ENCODE data around the gene LGALS9. TPM values are rescaled to one million over a fixed set of nuclear protein-coding genes. Genes with fewer than 3 reads are reported as not detected.
"Not testable (repeated sequence)": the region's sequence is repeated elsewhere in the genome, so short reads cannot be mapped to it uniquely, and the experiment has no call there.

The LGALS9 gene
- total and polyA plus RNA-seq, 4 donors, result 19.8 to 228 (median 116) TPM

GRCh38 chr17:27665549-27665948 is 34.6 kb downstream of the LGALS9 start:
- no peaks in the 10 kb centered on the region for H3K4me1 ChIP-seq (ENCODE audit: control insufficient read depth in 5 of 5, insufficient read depth in 5 of 5, low read length in 5 of 5)
- no peaks in the 10 kb centered on the region for H3K9me3 ChIP-seq (ENCODE audit: control insufficient read depth in 4 of 4, insufficient read depth in 3 of 4, low read length in 3 of 4)
- ATAC-seq (ENCODE audit: insufficient read depth, low FRiP score), result no peak
- no peak overlapping the region for H3K27ac ChIP-seq (ENCODE audit: low read depth in 1 of 2, low read length in 1 of 2)
- no peak for DNase-seq
- WGBS, 2 donors, result 87 to 92% methylated on average over 4 of the region's 4 CpGs
- TF ChIP-seq CTCF (IDR thresholded peaks at IDR 0.05; ENCODE audit: control extremely low read depth, extremely low read depth), result no peak
- no peaks in the 10 kb centered on the region for H3K36me3 ChIP-seq (ENCODE audit: control insufficient read depth in 4 of 4, insufficient read depth in 4 of 4, low read length in 4 of 4)
- no peak overlapping the region for H3K9ac ChIP-seq (ENCODE audit: insufficient read depth in 1 of 2, low read length in 2 of 2)
- H3K4me3 ChIP-seq, result no peak overlapping the region
- H3K27me3 ChIP-seq (ENCODE audit: control insufficient read depth in 3 of 3, insufficient read depth in 3 of 3, low read length in 2 of 3), result no peaks in the 10 kb centered on the region

GRCh38 chr17:27666270-27666669 is 35.3 kb downstream of the LGALS9 start:
- H3K27me3 ChIP-seq (ENCODE audit: control insufficient read depth in 3 of 3, insufficient read depth in 3 of 3, low read length in 2 of 3); H3K4me3 ChIP-seq; ATAC-seq (ENCODE audit: insufficient read depth, low FRiP score); H3K9me3 ChIP-seq (ENCODE audit: control insufficient read depth in 4 of 4, insufficient read depth in 3 of 4, low read length in 3 of 4); H3K27ac ChIP-seq (ENCODE audit: low read depth in 1 of 2, low read length in 1 of 2); DNase-seq; H3K36me3 ChIP-seq (ENCODE audit: control insufficient read depth in 4 of 4, insufficient read depth in 4 of 4, low read length in 4 of 4); H3K4me1 ChIP-seq (ENCODE audit: control insufficient read depth in 5 of 5, insufficient read depth in 5 of 5, low read length in 5 of 5); H3K9ac ChIP-seq (ENCODE audit: insufficient read depth in 1 of 2, low read length in 2 of 2): not testable (repeated sequence)
- 83 to 85% methylated on average over 6 of the region's 6 CpGs for WGBS, 2 donors

- Histone ChIP-seq H3K9me3 (ENCODE audit: control insufficient read depth in 4 of 4, insufficient read depth in 3 of 4, low read length in 3 of 4) (no peaks in the 10 kb centered on the region), H3K36me3 (ENCODE audit: control insufficient read depth in 4 of 4, insufficient read depth in 4 of 4, low read length in 4 of 4) (no peaks in the 10 kb centered on the region), H3K4me1 (ENCODE audit: control insufficient read depth in 5 of 5, insufficient read depth in 5 of 5, low read length in 5 of 5) (no peaks in the 10 kb centered on the region), H3K27ac (ENCODE audit: low read depth in 1 of 2, low read length in 1 of 2) (no peak overlapping the region), H3K9ac (ENCODE audit: insufficient read depth in 1 of 2, low read length in 2 of 2) (no peak overlapping the region), H3K27me3 (ENCODE audit: control insufficient read depth in 3 of 3, insufficient read depth in 3 of 3, low read length in 2 of 3) (no peaks in the 10 kb centered on the region), H3K4me3 (no peak overlapping the region)
- DNase-seq (no peak), ATAC-seq (ENCODE audit: insufficient read depth, low FRiP score) (no peak)
- WGBS, 2 donors, result 93 to 95% methylated on average over 11 of the region's 11 CpGs
- no peak for TF ChIP-seq CTCF (IDR thresholded peaks at IDR 0.05; ENCODE audit: control extremely low read depth, extremely low read depth)
Measured at GRCh38 chr17:27666831-27667560, 36.0 kb downstream of the LGALS9 start.

GRCh38 chr17:27667656-27668487 is 36.9 kb downstream of the LGALS9 start:
- Histone ChIP-seq H3K27ac (ENCODE audit: low read depth in 1 of 2, low read length in 1 of 2) (no peak overlapping the region), H3K4me3 (no peak overlapping the region), H3K9me3 (ENCODE audit: control insufficient read depth in 4 of 4, insufficient read depth in 3 of 4, low read length in 3 of 4) (no peaks in the 10 kb centered on the region), H3K27me3 (ENCODE audit: control insufficient read depth in 3 of 3, insufficient read depth in 3 of 3, low read length in 2 of 3) (no peaks in the 10 kb centered on the region), H3K36me3 (ENCODE audit: control insufficient read depth in 4 of 4, insufficient read depth in 4 of 4, low read length in 4 of 4) (no peaks in the 10 kb centered on the region), H3K4me1 (ENCODE audit: control insufficient read depth in 5 of 5, insufficient read depth in 5 of 5, low read length in 5 of 5) (no peaks in the 10 kb centered on the region), H3K9ac (ENCODE audit: insufficient read depth in 1 of 2, low read length in 2 of 2) (no peak overlapping the region)
- no peak for TF ChIP-seq CTCF (IDR thresholded peaks at IDR 0.05; ENCODE audit: control extremely low read depth, extremely low read depth)
- ATAC-seq (ENCODE audit: insufficient read depth, low FRiP score), result no peak
- DNase-seq, result no peak
- 88 to 93% methylated on average over 12 of the region's 12 CpGs for WGBS, 2 donors

Data from lung (tissue), 12 donors.